Activated CD4-positive, alpha-beta T cell treated with anti-CD3 and anti-CD28 coated beads for 24 hours (primary cell): Measurements from ENCODE around the gene VAPB.

ENCODE experiments used
- DNase-seq, 2 donors: peaks; one replicate each; pipeline ENCODE4 v3.0.0-alpha.2; 2020; ENCODE audit warnings: low read depth in 2 of 2

Gene VAPB

GRCh38 chr20:58461899-58462298 lies 72.9 kb downstream of the VAPB start:
- DNase-seq = no peak

- no peak for DNase-seq
Observed at GRCh38 chr20:58463256-58463655, 74.2 kb downstream of the VAPB start.

GRCh38 chr20:58464838-58465237 lies 75.8 kb downstream of the VAPB start:
- DNase-seq = no peak

- no peak for DNase-seq
Observed at GRCh38 chr20:58466095-58466708, 77.2 kb downstream of the VAPB start.

GRCh38 chr20:58466729-58467571 lies 77.9 kb downstream of the VAPB start:
- DNase-seq = no peak

GRCh38 chr20:58467572-58468527 lies 78.8 kb downstream of the VAPB start:
- no peak for DNase-seq

GRCh38 chr20:58469616-58470015 lies 80.6 kb downstream of the VAPB start:
- DNase-seq = no peak

GRCh38 chr20:58470336-58471192 lies 81.5 kb downstream of the VAPB start:
- no peak for DNase-seq

GRCh38 chr20:58471193-58472164 lies 82.5 kb downstream of the VAPB start:
- DNase-seq = no peak

- DNase-seq = no peak
Observed at GRCh38 chr20:58472273-58473018, 83.4 kb downstream of the VAPB start.

GRCh38 chr20:58473453-58474425 lies 84.7 kb downstream of the VAPB start:
- DNase-seq = no peak

- DNase-seq = no peak
Observed at GRCh38 chr20:58475466-58475865, 86.4 kb downstream of the VAPB start.

GRCh38 chr20:58478141-58478805 lies 89.2 kb downstream of the VAPB start:
- DNase-seq = no peak

- DNase-seq = no peak
Observed at GRCh38 chr20:58479726-58480440, 90.9 kb downstream of the VAPB start.

GRCh38 chr20:58480551-58481336 lies 91.7 kb downstream of the VAPB start:
- no peak for DNase-seq

GRCh38 chr20:58481481-58482021 lies 92.5 kb downstream of the VAPB start:
- DNase-seq = peak; percentile 34 to 50
